GM18907 (cell line): ENCODE measurements around the gene TENT5C.
"Not testable (repeated sequence)": the region's sequence is repeated elsewhere in the genome, so short reads cannot be mapped to it uniquely, and the experiment has no call there.

ENCODE experiments used
- ATAC-seq: cut with Tn5 transposase; IDR thresholded peaks from one replicate; pipeline ENCODE4 v1.9.1; 2021; ENCODE audit warnings: mild to moderate bottlenecking, moderate library complexity; ENCODE audit not compliant: unreplicated experiment

The TENT5C gene

GRCh38 chr1:117605774-117606648, at the start of gene TENT5C:
Gene TENT5C, plus strand, starts transcription at chr1:117606048. Its CDS starts 16,821 bp downstream, at chr1:117622869.
- ATAC-seq: peak; percentile 85

- no peak for ATAC-seq
Measured at GRCh38 chr1:117556341-117556740, 49.5 kb upstream of the TENT5C start.

DNA sequence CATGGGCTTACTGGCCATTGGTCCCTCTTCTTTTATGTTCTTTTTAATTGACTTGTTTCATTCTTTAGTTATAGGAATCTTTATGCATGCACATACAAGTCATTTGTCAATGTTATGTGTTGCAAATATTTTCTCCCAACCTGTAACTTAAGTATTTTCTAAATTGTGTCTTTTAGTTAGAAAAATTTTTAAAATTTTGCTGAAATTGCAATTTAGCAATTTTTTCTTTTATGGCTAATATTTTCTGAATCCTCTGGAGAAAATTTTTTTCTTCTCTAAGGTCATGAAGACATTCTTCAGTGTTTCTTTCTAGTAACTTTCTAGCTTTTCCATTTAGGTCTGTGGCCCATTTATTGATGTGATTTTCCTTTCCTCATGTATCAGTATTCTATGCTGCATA, 48.9 kb upstream of the TENT5C start:
- no peak for ATAC-seq

DNA sequence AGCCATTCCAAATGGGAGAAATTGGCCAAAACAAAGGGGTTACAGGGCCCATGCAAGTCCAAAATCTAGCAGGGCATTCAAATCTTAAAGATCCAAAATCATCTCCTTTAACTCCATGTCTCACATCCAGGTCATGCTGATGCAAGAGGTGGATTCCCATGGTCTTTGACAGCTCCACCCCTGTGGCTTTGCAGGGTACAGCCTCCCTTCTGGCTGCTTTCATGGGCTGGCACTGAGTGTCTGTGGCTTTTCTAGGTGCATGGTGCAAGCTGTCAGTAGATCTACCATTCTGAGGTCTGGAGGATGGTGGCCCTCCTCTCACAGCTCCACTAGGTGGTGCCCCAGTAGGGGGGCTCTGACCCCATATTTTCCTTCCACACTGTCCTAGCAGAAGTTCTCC, 47.4 kb upstream of the TENT5C start:
- not testable (repeated sequence) for ATAC-seq

DNA sequence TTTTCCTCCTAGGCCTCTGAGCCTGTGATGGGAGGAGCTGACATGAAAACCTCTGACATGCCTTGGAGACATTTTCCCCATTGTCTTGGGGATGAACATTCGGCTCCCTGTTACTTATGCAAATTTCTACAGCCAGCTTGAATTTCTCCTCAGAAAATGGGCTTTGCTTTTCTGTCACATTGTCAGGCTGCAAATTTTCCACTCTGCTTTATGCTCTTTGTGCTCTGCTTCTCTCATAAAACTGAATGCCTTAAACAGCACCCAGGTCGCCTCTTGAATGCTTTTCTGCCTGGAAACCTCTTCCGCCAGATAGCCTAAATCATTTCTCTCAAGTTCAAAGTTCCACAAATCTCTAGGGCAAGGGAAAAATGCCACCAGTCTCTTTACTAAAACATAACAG, 46.7 kb upstream of the TENT5C start:
- no peak for ATAC-seq

DNA sequence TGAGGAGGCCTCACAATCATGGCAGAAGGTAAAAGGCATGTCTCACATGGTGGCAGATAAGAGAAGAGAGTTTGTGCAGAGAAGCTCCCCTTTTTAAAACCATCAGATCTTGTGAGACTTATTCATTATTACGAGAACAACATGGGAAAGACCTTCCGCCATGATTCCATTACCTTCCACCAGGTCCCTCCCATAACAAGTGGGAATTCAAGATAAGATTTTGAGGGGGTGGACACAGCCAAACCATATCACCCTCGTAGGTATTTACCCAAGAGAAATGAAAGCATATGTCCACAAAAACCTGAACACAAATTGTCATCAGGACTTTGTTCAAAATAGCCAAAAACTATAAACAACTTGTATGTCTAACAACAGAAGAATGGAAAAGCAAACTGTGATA, 45.9 kb upstream of the TENT5C start:
- no peak for ATAC-seq

DNA sequence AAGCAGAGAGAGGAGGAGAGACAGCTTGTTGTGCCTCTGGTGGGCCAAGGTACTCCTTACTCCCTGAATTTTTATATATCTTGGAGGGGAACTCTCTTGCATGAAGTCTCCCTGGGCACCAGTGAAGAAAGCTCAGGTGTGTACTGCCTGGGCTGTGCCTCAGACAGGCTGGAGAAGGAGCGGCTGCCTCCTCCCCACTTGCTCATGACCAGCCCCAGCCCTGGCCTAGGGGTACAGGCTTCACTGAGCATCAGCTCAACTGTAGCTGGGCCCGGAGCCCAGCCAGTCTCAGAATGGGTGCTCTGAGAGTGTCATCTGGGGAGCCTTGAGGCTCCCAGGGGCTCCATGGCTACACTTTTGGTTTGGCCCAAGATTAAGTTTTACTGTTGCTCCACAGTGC, 44.8 kb upstream of the TENT5C start:
- ATAC-seq: no peak

DNA sequence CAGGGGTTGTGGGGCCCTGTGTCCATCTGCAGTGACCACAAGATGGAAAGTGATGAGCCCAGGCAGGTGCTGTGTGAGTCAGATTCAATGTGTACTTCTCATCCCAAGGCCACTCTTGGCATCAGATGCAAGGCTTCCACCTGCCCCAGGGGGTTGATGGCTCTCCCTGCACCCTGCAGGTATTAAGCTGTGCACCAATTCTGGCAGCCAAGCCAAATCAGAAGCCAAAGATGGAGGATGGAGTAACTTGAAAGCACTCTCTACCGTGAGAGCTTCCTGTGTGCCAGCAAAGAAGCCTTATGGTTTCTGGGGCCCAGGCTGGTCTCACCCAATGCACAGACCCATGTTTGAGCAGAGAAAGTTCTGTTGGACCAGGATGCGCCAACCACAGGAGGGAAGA, 44.3 kb upstream of the TENT5C start:
- no peak for ATAC-seq

GRCh38 chr1:117562581-117563491, 43.0 kb upstream of the TENT5C start:
- no peak for ATAC-seq

DNA sequence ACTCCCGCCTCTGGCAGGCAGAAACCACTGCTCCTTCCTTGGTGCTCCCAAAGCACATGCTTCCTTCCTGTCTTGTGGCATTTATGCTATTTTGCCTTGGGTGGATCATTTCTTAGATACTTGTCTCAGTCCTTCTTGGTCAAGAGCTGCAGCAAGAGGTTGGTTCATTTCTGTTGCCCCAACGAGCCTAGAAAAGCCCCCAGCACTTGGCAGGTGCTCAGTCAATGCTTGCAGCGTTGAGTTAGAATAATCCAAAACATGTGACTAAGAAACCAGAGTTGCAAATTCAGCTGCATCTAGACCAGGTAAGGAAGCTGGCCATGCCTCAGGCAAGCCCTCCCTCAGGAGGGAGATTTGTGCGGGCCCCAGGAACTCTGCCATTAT, 42.4 kb upstream of the TENT5C start:
- no peak for ATAC-seq

DNA sequence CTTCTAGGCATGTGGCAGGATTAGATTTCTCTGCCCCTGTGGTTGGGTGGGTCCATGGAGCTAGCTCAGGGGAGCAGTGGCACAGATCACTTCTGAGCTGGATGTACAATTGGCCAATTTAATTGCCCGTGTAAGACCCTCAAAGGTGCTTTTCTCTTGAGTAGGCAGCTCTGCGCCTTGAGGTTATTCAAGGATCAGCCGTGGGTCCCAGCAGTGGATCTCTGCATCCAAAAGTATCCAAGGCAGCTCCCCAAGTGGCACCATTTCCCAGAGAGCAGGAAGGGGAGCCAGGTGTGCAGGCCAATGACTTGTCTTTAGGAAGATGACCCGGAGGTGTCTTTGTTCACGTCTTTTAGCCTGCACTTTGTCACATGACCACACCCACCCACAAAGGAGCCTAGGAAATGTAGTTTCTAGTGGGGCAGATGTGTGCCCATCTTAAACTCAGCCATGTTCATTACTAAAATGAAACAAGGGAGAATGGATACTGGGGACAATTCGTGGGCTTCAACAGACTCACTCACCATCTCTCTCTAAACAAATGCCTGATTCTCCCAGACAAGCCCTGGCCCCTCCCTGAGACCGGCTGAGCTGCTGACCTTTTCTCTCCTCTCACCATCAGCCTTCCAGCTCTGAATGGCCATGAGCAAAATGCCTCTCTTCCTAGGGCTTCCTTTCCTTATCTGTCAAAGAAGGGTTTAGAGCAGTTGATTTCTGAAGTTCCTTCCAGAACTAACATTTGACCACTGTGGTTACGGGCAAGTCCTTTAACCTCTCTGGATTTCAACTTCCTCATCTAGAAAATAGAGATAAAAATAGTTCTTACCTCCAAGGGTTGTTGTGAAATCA, 41.4 kb upstream of the TENT5C start:
- no peak for ATAC-seq

DNA sequence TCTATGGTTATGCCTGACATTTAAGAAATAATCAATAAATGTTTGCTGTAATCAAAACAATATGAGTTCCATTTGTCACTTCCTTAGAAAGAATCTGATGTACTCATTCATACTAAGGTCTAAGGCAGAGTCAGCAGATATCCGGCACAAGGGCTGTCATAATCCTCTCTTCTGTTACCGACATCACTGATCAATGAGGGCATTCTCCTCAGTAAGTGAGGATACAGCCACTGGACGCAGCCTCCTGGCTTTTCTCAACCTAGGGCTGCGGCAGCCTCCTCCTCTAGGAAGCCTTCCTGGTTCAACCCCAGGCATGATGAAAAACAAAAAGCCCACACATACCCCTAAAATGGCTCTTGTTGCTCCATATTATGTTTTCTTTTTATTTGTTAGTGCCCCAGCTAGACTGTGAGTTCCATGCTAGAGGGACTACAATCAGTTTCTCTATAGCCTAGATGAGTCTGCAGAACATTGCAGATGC, 40.7 kb upstream of the TENT5C start:
- ATAC-seq: no peak

DNA sequence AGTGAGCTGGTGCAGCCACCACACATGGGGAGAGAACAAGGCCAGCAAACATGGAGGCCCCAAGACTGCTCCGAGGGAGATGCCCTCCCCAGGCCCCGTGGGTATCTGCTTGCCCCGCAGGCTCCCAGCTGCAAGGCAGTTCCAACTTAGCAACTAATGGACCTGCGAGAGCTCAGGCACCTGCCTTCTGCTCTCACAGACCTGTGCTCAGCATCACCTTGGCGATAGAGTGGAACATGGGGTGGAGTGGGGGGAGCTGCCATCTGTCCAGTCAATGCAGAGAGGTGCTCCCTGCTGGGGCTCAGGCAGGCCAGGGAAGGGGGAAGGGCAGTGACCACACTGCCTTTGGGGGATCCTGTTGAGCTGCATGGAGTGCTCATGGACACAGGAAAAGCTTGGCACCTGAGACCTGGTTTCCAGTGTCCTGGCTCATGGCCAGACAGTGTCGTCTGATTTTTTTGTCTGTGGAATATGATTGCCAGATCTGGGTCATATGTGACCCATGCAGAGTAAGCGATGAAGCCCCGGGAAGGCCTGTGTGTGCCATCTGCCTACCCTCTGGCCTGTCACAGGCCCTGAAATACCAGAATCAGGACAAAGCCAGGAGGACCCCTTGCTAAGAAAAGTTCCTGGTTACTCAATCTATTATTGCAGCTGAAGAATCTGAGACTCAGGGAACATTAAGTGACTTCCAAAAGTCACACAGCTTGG, 39.9 kb upstream of the TENT5C start:
- ATAC-seq: no peak

- ATAC-seq: no peak
Measured at GRCh38 chr1:117566556-117566955, 39.3 kb upstream of the TENT5C start.

DNA sequence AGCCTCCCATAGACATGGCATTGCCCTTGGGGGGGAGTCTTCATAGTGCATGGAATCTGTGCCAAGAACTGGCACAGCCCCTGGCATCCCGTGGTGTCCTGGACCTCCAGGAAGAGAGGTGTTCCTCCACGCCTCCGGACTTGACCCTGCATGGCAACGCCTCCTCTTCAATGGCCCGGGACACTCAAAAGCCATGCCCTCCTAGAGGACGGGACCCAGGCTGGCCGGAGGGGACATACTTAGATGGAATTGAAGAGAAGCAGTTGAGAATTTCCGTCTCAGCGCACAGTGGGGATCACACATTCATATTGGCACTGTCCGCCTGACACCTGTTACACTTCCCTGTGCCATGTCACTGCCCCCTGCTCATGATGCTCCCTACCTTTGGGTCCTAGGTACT, 38.4 kb upstream of the TENT5C start:
- ATAC-seq: no peak

DNA sequence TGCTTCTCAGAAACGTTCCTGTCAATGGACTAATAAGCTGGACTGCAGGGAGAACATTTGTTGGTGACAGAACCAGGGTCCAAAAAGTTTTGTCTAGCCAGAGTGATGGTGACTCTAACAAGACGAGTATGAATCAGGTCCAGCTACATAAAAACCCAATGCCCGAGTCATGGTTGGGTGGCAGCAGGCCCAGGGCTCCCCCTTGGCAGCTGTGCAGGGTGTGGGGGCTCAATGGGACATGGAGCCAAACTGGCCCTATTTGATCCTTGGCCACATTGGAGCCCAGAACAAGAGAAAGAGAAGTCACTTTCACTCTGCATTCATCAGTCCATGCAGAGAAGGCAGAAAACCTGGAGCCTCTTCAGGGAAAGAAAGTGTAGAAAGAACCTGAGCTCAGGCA, 37.9 kb upstream of the TENT5C start:
- no peak for ATAC-seq

- ATAC-seq: no peak
Measured at GRCh38 chr1:117568999-117569398, 36.8 kb upstream of the TENT5C start.

GRCh38 chr1:117569856-117570255, 36.0 kb upstream of the TENT5C start:
- ATAC-seq: no peak

GRCh38 chr1:117570988-117571409, 34.8 kb upstream of the TENT5C start:
- ATAC-seq: no peak

DNA sequence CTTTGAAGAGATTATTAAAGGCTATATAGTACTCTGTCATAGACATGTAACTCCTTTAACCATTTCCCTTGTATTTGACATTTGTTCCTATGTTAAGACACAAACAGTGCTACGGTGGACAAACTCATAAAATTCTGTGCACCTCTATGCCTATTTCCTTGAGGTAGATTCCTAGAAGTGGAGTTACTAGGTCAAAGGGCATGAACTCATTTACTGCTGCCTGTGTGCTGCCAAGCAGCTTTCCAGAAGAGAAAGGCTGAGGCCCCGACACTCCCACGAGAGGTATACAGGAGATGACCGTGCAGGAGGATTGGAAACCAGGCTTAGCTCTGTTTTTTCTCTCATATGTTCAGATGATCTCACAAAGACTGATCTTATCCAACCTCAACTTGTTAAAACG, 34.4 kb upstream of the TENT5C start:
- ATAC-seq: no peak
